SW 1271 (cell line): Measurements from ENCODE around the gene CD63.
A peak's percentile ranks its signal among the peaks of the same experiment; 100 is the strongest.

Experiments
- DNase-seq, 2 experiments: peaks; one replicate each; lab custom pipeline; 2025; lab: John Stamatoyannopoulos, UW

CD63 gene

DNA sequence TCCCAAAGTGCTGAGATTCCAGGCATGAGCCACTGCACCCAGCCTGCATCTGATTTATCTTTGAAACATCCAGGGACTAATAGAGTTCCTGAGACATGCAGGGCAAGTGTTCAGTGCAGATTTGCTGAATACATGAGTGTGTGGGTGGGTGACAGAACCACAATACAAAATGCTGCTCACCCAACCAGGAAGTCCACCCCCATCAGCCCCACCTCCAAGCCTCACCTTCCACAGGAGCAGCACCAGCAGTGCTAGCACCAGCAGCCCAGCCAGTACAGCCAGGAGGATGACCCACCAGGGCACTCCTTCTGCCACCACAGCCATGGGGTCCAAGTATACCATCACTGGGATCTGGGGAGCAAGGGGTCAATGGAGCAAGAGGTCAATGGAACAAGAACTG, 41.1 kb downstream of the CD63 start:
- DNase-seq = no peak

- no peak for DNase-seq
Measured at GRCh38 chr12:55686366-55687010, 42.3 kb downstream of the CD63 start.

DNA sequence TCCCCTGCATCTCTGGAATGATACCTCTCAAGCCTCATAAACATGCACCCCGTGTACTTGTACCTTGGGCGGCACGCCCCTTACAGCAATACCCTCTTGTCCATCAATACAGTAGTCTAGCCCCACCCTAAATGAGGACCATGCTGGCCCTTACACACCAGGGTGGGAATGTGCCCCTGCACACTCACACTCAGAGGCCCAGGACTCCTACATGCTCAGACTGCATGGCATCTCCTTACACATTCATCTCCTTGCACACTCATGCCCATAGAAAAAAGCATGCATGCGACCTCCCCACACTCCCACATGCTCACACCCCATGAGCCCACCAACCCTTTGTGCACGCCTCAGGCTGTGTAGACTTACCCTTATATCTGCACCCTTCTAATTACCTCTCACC, 43.1 kb downstream of the CD63 start:
- no peak for DNase-seq

- DNase-seq = no peak
Measured at GRCh38 chr12:55684761-55685370, 43.9 kb downstream of the CD63 start.

DNA sequence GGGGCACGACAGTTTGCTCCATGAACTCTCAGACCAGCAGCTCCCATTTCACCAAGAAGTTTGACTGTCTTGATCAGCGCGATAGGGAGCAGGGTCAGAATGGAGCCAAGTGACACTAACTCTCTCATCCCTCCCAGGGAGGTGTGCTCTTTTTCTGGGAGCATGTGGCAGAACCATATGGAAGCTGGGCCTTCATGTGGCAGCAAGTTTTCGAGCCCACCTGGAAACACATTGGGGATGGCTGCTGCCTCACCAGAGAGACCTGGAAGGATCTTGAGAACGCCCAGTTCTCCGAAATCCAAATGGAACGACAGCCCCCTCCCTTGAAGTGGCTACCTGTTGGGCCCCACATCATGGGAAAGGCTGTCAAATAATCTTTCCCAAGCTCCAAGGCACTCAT, 45.1 kb downstream of the CD63 start:
- no peak for DNase-seq

GRCh38 chr12:55682087-55682796, 46.6 kb downstream of the CD63 start:
- DNase-seq = no peak

DNA sequence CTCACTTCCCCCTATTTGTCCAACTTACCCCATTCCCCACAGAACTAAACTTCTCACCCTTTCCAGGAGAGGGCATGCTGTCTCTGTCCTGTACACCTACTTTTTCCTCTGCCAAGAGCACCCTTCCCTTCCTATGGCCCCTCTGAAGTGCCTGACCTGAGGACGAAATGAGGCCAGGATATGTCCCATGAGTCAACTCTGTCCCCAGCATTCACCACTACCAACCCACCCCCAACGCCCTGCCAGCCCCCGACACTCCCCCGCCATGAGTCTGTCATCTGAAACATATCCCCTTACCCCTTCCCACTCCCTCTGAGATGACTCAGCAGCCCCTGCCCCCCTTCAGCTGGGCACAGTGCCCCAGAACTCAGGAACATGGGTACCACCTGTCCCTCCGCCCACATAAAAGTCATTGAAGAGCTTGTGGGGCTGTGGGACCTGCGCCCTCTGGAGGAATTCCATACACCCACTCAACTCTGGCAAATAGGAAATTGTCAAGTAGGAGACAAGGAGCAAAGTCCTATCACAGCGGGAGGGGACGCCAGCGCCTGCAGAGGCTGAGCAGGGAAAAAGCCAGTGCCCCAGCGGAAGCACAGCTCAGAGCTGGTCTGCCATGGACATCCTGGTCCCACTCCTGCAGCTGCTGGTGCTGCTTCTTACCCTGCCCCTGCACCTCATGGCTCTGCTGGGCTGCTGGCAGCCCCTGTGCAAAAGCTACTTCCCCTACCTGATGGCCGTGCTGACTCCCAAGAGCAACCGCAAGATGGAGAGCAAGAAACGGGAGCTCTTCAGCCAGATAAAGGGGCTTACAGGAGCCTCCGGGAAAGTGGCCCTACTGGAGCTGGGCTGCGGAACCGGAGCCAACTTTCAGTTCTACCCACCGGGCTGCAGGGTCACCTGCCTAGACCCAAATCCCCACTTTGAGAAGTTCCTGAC, 47.4 kb downstream of the CD63 start:
- peak in 1 of 2 experiments; percentile 12 for DNase-seq

GRCh38 chr12:55679691-55680090, 49.1 kb downstream of the CD63 start:
- no peak for DNase-seq

GRCh38 chr12:55676707-55677106, 52.1 kb downstream of the CD63 start:
- no peak for DNase-seq

DNA sequence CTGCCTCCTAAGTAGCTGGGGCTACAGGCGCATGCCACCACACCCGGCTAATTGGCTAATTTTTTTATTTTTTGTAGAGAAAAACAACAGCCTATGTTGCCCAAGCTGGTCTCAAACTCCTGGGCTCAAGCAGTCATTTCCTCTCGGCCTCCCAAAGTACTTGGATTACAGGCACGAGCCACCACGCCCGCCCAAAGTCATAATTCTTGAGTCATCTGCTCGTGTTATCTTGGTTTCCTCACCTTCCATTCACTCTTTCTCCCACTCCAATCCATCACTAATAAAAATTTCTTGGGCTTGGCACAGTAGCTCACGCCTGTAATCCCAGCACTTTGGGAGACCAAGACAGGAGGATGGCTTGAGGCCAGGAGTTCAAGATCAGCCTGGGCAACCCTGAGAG, 53.1 kb downstream of the CD63 start:
- no peak for DNase-seq
